ENCODE results near the gene ZNF534.
"Not testable (repeated sequence)": the region's sequence is repeated elsewhere in the genome, so short reads cannot be mapped to it uniquely, and the experiment has no call there.

ZNF534 gene

DNA sequence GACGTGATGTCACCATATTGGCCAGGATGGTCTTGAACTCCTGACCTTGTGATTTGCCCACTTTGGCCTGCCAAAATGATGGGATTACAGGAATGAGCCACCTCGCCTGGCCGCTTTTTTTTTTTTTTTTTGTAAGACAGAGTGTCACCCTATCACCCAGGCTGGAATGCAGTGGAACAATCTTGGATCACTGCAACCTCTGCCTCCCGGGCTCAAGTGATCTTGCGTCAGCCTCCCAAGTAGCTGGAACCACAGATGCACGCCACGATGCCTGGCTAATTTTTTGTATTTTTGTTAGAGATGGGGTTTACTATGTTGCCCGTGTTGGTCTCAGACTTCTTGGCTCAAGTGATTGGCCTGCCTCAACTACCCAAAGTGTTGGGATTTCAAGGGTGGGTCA lies 69.6 kb downstream of the ZNF534 start:
- no peak for DNase-seq (ENCODE audit: low spot score)

DNA sequence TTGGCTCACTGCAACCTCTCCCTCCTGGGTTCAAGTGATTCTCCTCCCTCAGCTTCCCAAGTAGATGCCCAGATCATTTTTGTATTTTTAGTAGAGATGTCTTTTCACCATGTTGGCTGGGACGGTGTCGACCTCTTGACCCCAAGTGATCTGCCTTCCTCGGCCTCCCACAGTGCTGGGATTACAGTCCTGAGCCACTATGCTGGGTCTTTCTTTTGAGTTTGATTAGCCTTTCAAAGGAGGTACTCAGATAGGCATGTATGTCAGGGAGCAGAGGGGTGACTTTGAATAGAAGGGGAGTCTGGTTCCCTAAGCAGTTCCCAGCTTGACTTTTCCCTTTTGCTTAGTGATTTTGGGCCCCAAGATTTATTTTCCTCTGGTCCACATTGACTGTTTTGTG lies 71.5 kb downstream of the ZNF534 start:
- not testable (repeated sequence) for DNase-seq (ENCODE audit: low spot score)

- DNase-seq (ENCODE audit: low spot score): not testable (repeated sequence)
These were observed 72.0 kb downstream of the ZNF534 start for GRCh38 chr19:52500991-52501390.

Data from hepatic stellate cell (primary cell).